C1 segment of cervical spinal cord (tissue), 14 donors: ENCODE measurements around the gene PRKCE.
A peak's percentile ranks its signal among the peaks of the same experiment; 100 is the strongest.

Experiments used
- DNase-seq, 14 donors: peaks; one replicate each; lab custom pipeline; 2025; lab: John Stamatoyannopoulos, UW

Gene PRKCE

DNA sequence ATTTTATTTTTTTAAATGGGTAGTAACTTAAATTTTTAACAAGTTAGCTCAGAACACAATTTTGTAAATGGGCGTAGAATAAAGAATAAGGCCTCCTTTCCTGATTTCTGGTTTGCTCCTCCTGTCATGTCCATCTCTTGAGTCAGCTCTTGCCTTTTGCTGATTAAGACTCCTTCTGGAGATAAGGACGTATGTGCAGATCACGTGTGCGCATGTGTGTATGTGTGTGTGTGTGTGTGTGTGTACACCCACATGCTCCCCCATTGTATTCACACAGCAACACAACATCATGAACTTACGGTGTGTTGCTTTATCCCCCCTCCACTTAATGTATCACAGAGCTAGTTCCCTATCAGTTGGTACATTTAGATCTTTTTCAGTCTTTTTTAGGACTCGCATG is 182.9 kb downstream of the PRKCE start:
- DNase-seq = no peak

DNA sequence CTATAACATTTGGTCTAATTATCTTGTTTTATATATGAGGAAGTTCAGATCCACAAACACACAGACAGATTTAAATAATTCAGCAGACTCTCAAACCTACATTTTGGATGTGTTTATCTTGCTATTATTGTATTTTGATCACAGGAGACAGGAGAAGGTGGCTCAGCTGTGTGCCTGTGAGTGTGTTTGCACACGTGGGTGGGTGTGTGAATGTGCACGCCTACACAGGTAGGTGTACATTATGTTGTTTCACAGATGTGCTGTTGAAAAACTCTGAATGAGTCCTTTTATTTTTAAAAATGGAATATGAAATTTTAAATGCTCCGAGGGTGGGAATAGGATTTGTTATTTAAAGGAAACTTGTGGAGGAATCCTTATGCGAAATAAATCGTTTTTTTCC is 183.4 kb downstream of the PRKCE start:
- no peak for DNase-seq

GRCh38 chr2:45836316-45836715 is 184.8 kb downstream of the PRKCE start:
- no peak for DNase-seq

DNA sequence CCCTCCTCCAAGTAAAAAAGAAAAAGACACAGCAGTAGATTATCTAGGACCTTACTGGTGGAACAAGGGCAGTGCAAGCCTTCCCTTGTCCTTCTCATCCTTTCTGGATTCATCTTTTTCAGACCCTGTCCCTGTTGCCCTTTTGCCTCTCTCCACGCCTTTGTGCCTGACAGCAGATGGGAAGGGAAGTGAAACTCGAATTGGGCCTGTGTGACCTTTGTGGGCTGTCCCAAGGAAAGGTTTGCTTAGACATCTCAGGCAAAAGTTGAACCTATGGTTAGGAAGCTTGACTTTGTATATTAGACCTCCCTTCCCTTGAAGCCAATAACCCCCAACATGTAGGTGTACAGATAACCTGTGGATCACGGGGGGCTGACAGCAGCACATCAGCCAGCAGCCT is 185.3 kb downstream of the PRKCE start:
- no peak for DNase-seq

DNA sequence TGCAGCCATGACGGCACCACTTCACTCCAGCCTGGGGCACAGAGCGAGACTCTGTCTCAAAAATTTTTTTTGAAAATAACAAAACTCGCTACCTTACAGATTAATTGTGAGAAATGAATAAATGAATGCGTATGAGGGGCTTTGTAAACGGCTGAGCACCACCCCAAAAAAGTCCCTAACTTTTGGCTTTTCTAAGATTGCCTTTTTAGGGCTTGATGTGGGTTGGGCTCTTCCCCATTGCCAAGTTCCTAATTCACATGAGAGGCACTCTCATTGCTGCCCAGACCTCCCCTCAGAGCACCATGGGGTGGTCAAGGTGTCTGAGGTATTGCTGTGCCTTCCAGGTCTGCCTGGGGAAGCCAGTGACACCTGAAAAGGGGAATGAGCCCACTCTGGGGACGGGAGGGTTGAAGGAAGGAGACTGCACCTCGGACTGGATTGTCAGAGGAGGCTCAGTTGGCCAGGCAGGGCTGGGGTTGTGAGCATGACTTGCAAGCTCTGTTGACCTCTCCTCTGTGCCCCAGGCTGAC is 186.4 kb downstream of the PRKCE start:
- no peak for DNase-seq

DNA sequence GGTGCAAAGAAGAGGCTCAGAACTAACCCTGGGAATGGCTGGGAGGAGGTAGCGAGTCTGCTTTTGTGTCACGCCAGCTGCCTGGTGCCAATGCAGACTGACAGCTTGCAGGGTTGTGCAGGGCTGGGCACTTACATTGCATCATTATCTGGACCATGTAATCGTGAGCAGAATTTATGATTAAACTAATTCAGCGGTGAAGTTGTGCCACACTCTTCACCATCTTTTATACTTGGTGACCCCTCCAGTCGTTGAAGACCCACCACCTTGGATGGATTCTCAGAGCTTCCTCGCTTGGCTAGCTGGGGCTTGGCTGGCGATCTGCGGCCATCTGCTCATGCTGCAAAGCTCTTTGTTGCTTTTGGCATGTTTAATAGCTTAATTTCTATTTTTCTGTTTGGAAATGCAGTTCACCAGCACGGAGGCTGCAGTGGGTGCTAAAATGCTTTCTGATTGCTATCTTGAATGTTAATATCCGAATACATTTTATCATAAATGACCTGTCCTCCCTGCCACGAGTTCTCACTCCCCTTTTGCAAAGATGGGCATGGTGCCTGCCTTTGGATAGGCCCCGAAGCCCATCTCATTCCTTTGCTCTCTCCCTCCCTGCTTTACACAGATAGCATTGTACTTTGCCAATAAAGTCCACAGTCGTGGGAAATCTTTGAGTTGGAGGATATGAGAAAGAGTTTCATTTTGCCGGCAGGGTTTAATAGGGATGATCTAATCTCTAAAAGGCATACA is 188.2 kb downstream of the PRKCE start:
- peak in 5 of 14 donors; percentile 14 to 95 (median 55) for DNase-seq

DNA sequence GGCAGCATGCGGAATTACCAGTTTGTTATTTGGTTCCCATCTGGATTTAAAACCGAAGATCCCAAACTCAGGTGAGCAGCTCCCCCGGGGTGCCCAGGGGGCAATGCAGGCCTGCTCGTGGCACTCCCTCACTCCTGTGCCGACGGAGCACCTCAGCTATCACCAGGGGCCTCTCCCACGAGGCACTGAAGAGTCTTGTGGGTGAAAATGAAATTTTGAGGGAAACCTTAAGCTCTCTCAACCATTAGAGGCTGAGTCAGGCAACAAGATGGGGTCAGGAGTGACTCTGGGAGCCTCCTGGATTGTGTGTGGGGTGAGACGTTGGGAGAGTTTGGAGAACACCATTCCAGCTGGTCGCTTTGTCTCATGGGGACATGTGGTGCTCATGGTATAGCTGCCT is 189.0 kb downstream of the PRKCE start:
- no peak for DNase-seq

- DNase-seq = peak in 1 of 14 donors; percentile 43
Measured at GRCh38 chr2:45841752-45842407, 190.4 kb downstream of the PRKCE start.

DNA sequence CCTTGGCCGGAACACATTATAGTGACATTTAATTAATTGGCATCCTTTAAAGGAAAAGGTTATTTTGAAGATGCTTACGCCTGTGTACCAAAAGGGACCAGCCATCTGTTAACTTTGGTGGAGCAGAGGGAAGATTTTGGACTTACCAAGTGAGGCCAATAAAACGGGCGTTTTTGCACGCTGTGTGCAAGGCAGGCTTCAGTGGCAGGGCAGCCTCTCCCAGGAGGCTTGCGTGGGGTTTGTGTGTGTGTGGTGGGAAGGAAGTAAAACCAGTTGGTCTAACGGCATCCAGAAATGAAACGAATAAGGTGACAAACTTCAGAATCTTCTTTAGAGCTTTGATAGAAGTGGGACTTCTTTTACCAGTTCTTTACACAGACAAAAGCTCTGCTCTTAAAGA is 191.7 kb downstream of the PRKCE start:
- peak in 1 of 14 donors; percentile 65 for DNase-seq

DNA sequence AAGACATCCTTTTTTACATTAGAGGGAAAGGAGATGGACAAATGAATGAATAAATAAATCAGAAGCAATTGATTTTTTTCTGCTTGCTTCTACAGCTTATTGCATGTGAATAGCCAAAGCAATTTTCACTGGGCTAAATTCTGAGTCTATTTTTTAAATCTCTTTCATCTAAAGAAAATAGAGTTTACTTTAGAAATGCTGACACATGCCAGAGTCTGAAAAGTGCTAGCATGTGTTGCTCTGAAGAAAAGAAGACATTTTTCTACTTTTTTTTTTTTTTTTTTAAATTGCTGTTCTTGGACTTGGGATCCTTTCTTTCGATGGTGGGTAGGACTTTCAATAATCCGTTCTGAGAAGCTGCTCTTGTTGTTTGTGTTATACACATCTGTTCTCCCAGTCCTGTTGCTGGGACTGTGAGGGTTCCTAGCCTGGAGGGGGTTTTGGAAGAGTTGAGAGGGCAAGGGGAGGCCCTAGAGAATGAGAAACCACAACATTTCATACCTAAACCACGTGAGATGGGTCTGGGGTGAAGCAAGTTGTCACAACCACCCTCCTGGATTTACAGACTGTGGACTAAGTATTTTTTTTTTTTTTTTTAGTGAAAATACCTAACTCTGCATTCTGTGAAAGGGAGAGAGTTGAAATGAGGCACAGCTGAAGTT is 193.5 kb downstream of the PRKCE start:
- no peak for DNase-seq

- no peak for DNase-seq
Measured at GRCh38 chr2:45845566-45845965, 194.1 kb downstream of the PRKCE start.

GRCh38 chr2:45849491-45850283 is 198.2 kb downstream of the PRKCE start:
- no peak for DNase-seq

GRCh38 chr2:45850558-45850957 is 199.1 kb downstream of the PRKCE start:
- DNase-seq = no peak

DNA sequence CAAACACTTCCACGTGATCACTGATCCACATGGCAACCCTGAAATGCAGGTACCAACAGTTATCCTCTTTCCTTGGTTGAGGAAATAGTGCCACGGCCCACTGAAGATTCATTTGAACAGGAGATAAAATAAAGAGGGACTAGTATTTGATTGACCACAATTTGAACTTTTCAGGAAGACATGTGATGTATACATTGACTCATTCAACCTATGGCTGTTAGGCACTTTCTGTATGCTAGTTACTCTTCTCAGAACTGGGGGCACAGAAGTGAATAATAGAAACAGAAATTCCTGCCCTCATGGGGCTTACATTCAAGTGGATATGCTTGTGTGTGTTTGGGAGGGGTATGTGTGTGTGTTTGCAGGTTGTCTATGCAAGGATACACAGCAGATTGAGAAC is 199.6 kb downstream of the PRKCE start:
- no peak for DNase-seq

DNA sequence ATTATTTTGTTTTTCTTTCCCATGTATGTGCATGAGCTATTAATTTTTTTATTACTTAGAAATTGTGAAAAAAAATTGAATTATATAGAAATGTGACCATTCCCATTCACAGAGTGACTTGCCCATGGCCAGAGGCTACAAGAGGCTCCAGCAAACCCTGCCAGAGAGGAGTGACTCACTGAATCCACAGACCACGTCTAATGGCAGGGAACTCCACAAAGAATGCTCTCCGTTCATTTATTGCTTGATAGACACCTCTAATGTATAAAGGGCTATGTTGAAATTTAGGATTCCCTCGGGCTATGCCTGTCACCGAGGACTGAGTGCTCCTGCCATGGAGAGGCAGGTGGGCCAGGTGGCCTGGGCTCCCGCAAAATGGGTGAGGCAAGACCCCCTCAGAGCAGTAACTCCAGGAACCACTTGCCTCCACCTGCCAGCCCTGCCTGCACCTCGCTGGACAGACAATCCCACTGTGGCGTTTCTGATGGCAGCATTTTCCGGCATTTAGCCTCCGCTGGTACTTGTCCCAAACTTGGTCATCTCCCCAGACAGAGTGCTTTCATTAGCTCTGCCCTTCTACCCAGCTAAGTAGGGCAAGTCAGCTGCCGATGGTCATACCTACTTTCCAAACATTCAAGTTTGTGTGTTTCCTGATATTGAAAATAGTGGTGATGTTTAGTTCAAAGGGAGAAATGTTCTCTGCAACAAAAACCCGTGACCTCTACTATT is 200.3 kb downstream of the PRKCE start:
- peak in 2 of 14 donors; percentile 6 to 35 for DNase-seq

GRCh38 chr2:45852450-45853150 is 201.1 kb downstream of the PRKCE start:
- DNase-seq = no peak

DNA sequence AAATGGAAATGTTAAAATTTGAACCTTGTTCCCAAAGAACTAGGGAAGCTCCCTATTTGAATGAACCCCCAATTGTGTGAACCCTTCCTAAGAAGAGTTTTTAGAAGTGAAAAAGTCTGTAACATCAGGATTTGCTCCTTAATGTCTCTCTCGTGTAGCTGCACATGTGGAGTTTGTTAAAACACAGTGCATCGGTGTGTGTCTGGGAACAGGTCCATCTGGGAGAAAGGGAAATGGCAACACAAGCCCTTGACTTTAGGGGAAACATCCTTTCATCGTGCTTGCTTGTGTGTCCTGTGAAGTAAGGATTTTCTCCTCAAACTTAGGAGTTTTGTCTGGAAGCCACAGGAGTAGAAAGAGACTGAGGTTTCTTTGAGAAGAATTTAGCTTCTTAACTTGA is 203.9 kb downstream of the PRKCE start:
- DNase-seq = no peak

DNA sequence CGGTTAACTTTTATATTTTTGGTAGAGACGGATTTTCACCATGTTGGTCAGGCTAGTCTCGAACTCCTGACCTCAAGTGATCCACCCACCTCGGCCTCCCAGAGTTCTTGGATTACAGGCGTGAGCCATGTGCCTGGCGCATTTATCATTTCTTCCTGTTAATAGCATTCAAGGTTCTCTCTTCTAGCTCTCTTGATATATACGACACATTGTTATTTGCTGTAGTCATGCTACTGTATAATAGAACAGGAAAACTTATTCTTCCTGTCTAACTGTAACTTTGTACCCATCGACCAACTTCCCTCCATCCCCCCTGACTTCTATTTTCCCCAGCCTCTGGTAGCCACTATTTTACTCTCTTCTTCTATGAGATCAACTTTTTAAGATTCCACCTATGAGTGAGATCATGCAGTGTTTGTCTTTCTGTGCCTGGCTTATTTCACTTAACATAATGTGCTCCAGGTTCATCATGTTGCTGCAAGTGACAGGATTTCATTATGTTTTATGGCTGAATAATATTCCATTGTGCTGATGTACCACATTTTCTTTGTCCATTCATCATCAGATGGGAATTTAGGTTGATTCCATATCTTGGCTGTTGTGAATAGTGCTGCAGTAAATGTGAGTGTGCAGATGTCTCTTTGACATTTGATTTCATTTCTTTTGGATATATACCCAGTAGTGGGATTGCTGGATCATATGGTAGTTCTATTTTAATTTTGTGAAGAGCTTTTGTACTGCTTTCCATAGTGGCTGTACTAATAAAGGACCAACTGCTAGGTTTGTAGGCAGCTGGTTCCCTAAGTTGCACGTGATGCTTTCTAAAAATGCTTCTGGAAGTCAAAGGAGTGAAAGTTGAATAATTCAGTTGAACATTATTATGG is 205.2 kb downstream of the PRKCE start:
- DNase-seq = no peak

DNA sequence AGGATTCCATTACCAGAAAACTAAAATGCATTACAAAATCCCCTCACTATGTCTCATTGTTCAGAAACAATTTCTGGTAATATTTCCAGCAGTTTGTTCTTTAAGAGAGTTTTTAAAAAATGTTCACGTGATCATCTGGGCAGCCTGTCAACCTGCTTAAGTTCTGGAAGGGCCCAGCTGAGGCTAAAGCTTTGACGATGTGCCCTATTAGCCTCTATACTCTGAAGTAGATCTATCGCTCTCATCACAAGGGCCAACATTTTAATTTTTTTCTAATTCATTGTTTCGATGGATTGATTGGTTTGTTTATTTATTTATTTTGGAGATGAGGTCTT is 205.8 kb downstream of the PRKCE start:
- no peak for DNase-seq
